OCI-LY1 (cell line): ENCODE results near the gene DCK.

ENCODE experiments used
- H2AFZ ChIP-seq: fragments of 200-600 bp; sonication (generic), shearing (Covaris generic); 2 replicates; pipeline ENCODE4 v1.6.0; 2014; ENCODE audit warnings: antibody characterized with exemption, mild to moderate bottlenecking, low read length
- H3F3A ChIP-seq: fragments of 200-600 bp; sonication (generic), shearing (Covaris generic); 2 replicates; pipeline ENCODE4 v1.6.0; 2014; ENCODE audit warnings: mild to moderate bottlenecking, antibody characterized with exemption, low read length, moderate library complexity; ENCODE audit not compliant: insufficient read depth
- H3K27ac ChIP-seq: fragments of 200-600 bp; sonication (generic); 2 replicates; pipeline ENCODE4 v1.5.1; 2014; ENCODE audit warnings: low read length, mixed run types, mild to moderate bottlenecking, low read depth; ENCODE audit not compliant: poor library complexity, severe bottlenecking
- H3K27me3 ChIP-seq: fragments of 200-600 bp; sonication (generic); 2 replicates; pipeline ENCODE4 v1.6.0; 2014; ENCODE audit warnings: antibody characterized with exemption, mild to moderate bottlenecking, low read length, moderate library complexity; ENCODE audit not compliant: insufficient read depth
- H3K36me3 ChIP-seq: fragments of 200-600 bp; sonication (generic); 2 replicates; pipeline ENCODE4 v1.6.1; 2014; ENCODE audit warnings: mild to moderate bottlenecking, antibody characterized with exemption, low read length, moderate library complexity, mixed read lengths; ENCODE audit not compliant: insufficient read depth
- H3K4me1 ChIP-seq: fragments of 200-600 bp; sonication (generic); 2 replicates; pipeline ENCODE4 v1.5.1; 2014; ENCODE audit warnings: mild to moderate bottlenecking, low read length, moderate library complexity; ENCODE audit not compliant: insufficient read depth, severe bottlenecking
- H3K4me2 ChIP-seq: fragments of 200-600 bp; sonication (generic), shearing (Covaris generic); 2 replicates; pipeline ENCODE4 v1.6.1; 2014; ENCODE audit warnings: low read length
- H3K4me3 ChIP-seq: fragments of 200-600 bp; sonication (generic); 2 replicates; pipeline ENCODE4 v1.5.1; 2014; ENCODE audit warnings: low read length, low read depth, mild to moderate bottlenecking, mixed read lengths; ENCODE audit not compliant: poor library complexity, severe bottlenecking
- H3K79me2 ChIP-seq: fragments of 200-600 bp; shearing (Covaris generic); 2 replicates; pipeline ENCODE4 v1.6.1; 2016; ENCODE audit warnings: mixed run types, low read length, mixed read lengths; ENCODE audit not compliant: insufficient read depth
- H3K9ac ChIP-seq: fragments of 200-600 bp; sonication (generic), shearing (Covaris generic); 2 replicates; pipeline ENCODE4 v1.6.1; 2014; ENCODE audit warnings: mild to moderate bottlenecking, low read length, mixed read lengths
- H3K9me2 ChIP-seq: fragments of 200-600 bp; sonication (generic), shearing (Covaris generic); 2 replicates; pipeline ENCODE4 v1.6.1; 2014; ENCODE audit warnings: low read depth, mild to moderate bottlenecking, low read length, mixed read lengths
- H3K9me3 ChIP-seq: fragments of 200-600 bp; shearing (Covaris generic); 2 replicates; pipeline ENCODE4 v1.6.1; 2014; ENCODE audit warnings: low read length, mixed read lengths
- H4K20me1 ChIP-seq: fragments of 200-600 bp; sonication (generic), shearing (Covaris generic); 2 replicates; pipeline ENCODE4 v1.6.0; 2016; ENCODE audit warnings: mild to moderate bottlenecking, low read length; ENCODE audit not compliant: insufficient read depth
- EZH2 ChIP-seq: fragments of 200-600 bp; sonication (generic), shearing (Covaris generic); IDR thresholded peaks from 2 replicates; pipeline ENCODE4 v1.8.0; 2017; ENCODE audit warnings: borderline replicate concordance, mixed run types, mild to moderate bottlenecking, antibody characterized with exemption, low read length, moderate library complexity, mixed read lengths
- TF ChIP-seq, protein P1 (sequence below): fragments of 200-600 bp; sonication (generic), shearing (Covaris generic); IDR thresholded peaks from 2 replicates; pipeline ENCODE4 v1.5.1; 2017; ENCODE audit warnings: mild to moderate bottlenecking, antibody characterized with exemption, low read length, moderate library complexity, mixed read lengths

Gene DCK

DNA sequence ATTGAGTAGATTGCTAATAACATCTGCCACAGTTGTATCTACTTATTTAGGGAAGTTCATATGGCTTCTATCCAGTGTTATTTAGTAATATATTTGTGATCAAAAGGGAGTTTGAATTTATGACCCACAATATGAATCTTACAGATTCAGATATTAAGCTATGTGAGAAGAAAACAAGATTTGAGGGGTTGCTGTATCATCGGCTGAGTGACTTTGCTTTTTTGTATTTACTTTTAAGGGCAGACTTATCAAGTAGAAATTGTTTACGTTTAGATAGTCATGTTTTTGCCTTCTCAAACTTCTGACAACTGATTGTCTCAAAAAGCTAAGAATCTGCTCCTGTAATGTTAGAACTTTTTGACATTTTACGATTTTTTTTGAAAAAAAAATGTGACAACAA, 17.2 kb upstream of the DCK start:
- Histone ChIP-seq H3F3A (no peaks in the 10 kb centered on the region), H3K9me3 (no peaks in the 10 kb centered on the region), H3K27ac (no peak overlapping the region), H3K4me2 (no peak overlapping the region), H3K79me2 (no peaks in the 10 kb centered on the region), H3K9ac (no peak overlapping the region), H3K36me3 (peaks cover 53% of the 10 kb centered on the region; the same call in 1 of the 2 replicates), H4K20me1 (no peaks in the 10 kb centered on the region), H3K9me2 (no peaks in the 10 kb centered on the region), H3K4me3 (no peak overlapping the region), H3K4me1 (peaks cover 23% of the 10 kb centered on the region), H3K27me3 (no peaks in the 10 kb centered on the region), H2AFZ (no peak overlapping the region)
- TF ChIP-seq, protein P1, sequence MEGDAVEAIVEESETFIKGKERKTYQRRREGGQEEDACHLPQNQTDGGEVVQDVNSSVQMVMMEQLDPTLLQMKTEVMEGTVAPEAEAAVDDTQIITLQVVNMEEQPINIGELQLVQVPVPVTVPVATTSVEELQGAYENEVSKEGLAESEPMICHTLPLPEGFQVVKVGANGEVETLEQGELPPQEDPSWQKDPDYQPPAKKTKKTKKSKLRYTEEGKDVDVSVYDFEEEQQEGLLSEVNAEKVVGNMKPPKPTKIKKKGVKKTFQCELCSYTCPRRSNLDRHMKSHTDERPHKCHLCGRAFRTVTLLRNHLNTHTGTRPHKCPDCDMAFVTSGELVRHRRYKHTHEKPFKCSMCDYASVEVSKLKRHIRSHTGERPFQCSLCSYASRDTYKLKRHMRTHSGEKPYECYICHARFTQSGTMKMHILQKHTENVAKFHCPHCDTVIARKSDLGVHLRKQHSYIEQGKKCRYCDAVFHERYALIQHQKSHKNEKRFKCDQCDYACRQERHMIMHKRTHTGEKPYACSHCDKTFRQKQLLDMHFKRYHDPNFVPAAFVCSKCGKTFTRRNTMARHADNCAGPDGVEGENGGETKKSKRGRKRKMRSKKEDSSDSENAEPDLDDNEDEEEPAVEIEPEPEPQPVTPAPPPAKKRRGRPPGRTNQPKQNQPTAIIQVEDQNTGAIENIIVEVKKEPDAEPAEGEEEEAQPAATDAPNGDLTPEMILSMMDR, result no peak
- no peak for TF ChIP-seq EZH2

GRCh38 chr4:70979445-70980008, 13.9 kb upstream of the DCK start:
- Histone ChIP-seq H3K4me2 (peak overlapping the region; percentile 7; the same call in 1 of the 2 replicates), H3K9me2 (no peaks in the 10 kb centered on the region), H3K9me3 (no peaks in the 10 kb centered on the region), H4K20me1 (no peaks in the 10 kb centered on the region), H3K4me3 (no peak overlapping the region), H3K27me3 (no peaks in the 10 kb centered on the region), H3K4me1 (peaks cover 18% of the 10 kb centered on the region), H3K27ac (peak overlapping the region; percentile 44), H3K9ac (no peak overlapping the region), H2AFZ (no peak overlapping the region), H3F3A (no peaks in the 10 kb centered on the region), H3K36me3 (peaks cover 55% of the 10 kb centered on the region; the same call in 1 of the 2 replicates), H3K79me2 (no peaks in the 10 kb centered on the region)
- TF ChIP-seq, protein P1, result no peak
- TF ChIP-seq EZH2, result no peak

- peaks cover 18% of the 10 kb centered on the region for H3K4me1 ChIP-seq
- TF ChIP-seq, protein P1, result no peak
- no peak for TF ChIP-seq EZH2
- no peaks in the 10 kb centered on the region for H4K20me1 ChIP-seq
- H3K4me3 ChIP-seq, result no peak overlapping the region
- H3K9me2 ChIP-seq, result no peaks in the 10 kb centered on the region
- H3K9ac ChIP-seq, result no peak overlapping the region
- H2AFZ ChIP-seq, result no peak overlapping the region
- no peaks in the 10 kb centered on the region for H3K9me3 ChIP-seq
- no peaks in the 10 kb centered on the region for H3K79me2 ChIP-seq
- H3K4me2 ChIP-seq, result no peak overlapping the region
- no peaks in the 10 kb centered on the region for H3F3A ChIP-seq
- no peaks in the 10 kb centered on the region for H3K27me3 ChIP-seq
- H3K27ac ChIP-seq, result peak overlapping the region; percentile 44
- peaks cover 51% of the 10 kb centered on the region; the same call in 1 of the 2 replicates for H3K36me3 ChIP-seq
These were observed 13.3 kb upstream of the DCK start for GRCh38 chr4:70980196-70980595.
